GM23248 (cell line): Measurements from ENCODE around the gene HERC2. TPM values are rescaled to one million over a fixed set of nuclear protein-coding genes. Genes with fewer than 3 reads are reported as not detected.
A peak's percentile ranks its signal among the peaks of the same experiment; 100 is the strongest.

Source experiments
- DNase-seq: peaks from one replicate; pipeline ENCODE4 v3.0.0-alpha.2; 2015
- H2AFZ ChIP-seq: fragments of 200-600 bp; sonication (generic); 2 replicates; pipeline ENCODE4 v1.6.1; 2016; ENCODE audit warnings: antibody characterized with exemption
- H3F3A ChIP-seq: fragments of 200-600 bp; sonication (generic); 2 replicates; pipeline ENCODE4 v1.6.1; 2016; ENCODE audit warnings: mild to moderate bottlenecking, antibody characterized with exemption, mixed run types; ENCODE audit not compliant: insufficient read depth
- H3K27ac ChIP-seq: fragments of 200-600 bp; sonication (generic); 2 replicates; pipeline ENCODE4 v1.5.1; 2016; ENCODE audit warnings: mild to moderate bottlenecking
- H3K27me3 ChIP-seq: fragments of 200-600 bp; sonication (generic); replicated peaks from 2 replicates; pipeline ENCODE4 v1.6.1; 2016; ENCODE audit warnings: mild to moderate bottlenecking; ENCODE audit not compliant: insufficient read depth
- H3K36me3 ChIP-seq: fragments of 200-600 bp; sonication (generic); 2 replicates; pipeline ENCODE4 v1.6.1; 2016; ENCODE audit warnings: low read depth, mild to moderate bottlenecking
- H3K4me1 ChIP-seq: fragments of 200-600 bp; sonication (generic); 2 replicates; pipeline ENCODE4 v1.6.1; 2016; ENCODE audit warnings: mild to moderate bottlenecking; ENCODE audit not compliant: insufficient read depth
- H3K4me2 ChIP-seq: fragments of 200-600 bp; sonication (generic); one replicate; pipeline ENCODE4 v1.6.1; 2016; ENCODE audit warnings: mild to moderate bottlenecking; ENCODE audit not compliant: unreplicated experiment
- H3K4me3 ChIP-seq: fragments of 200-600 bp; sonication (generic); 2 replicates; pipeline ENCODE4 v1.5.1; 2016; ENCODE audit warnings: mild to moderate bottlenecking
- H3K79me2 ChIP-seq: fragments of 200-600 bp; sonication (generic); 2 replicates; pipeline ENCODE4 v1.6.1; 2016; ENCODE audit warnings: mild to moderate bottlenecking; ENCODE audit not compliant: insufficient read depth
- H3K9ac ChIP-seq: fragments of 200-600 bp; sonication (generic); 2 replicates; pipeline ENCODE4 v1.6.1; 2016; ENCODE audit warnings: mild to moderate bottlenecking
- H3K9me2 ChIP-seq: fragments of 200-600 bp; sonication (generic); 2 replicates; pipeline ENCODE4 v1.6.1; 2016; ENCODE audit warnings: mixed run types, mild to moderate bottlenecking, moderate library complexity; ENCODE audit not compliant: insufficient read depth
- H3K9me3 ChIP-seq: fragments of 200-600 bp; sonication (generic); one replicate; pipeline ENCODE4 v1.6.1; 2017; ENCODE audit warnings: low read depth
- H4K20me1 ChIP-seq: fragments of 200-600 bp; sonication (generic); 2 replicates; pipeline ENCODE4 v1.6.0; 2016; ENCODE audit not compliant: insufficient read depth
- EZH2 ChIP-seq: fragments of 200-600 bp; sonication (generic); IDR thresholded peaks from 2 replicates; pipeline ENCODE4 v1.6.1; 2018; ENCODE audit warnings: antibody characterized with exemption, mild to moderate bottlenecking; ENCODE audit not compliant: insufficient read depth, poor library complexity, severe bottlenecking
- EZH2phosphoT487 ChIP-seq: fragments of 200-600 bp; sonication (generic); IDR thresholded peaks from 2 replicates; pipeline ENCODE4 v1.6.1; 2018; ENCODE audit warnings: antibody characterized with exemption, moderate library complexity, mild to moderate bottlenecking, low read depth; ENCODE audit not compliant: insufficient read depth
- WGBS, 2 experiments: methylation state at CpG; one replicate each; pipeline ENCODE4 v1.1.6; 2015 to 2017; ENCODE audit warnings: low lambda C conversion rate in 2 of 2, low coverage in 1 of 2; ENCODE audit errors: missing lambda C conversion rate in 2 of 2; 5-methylcytosine and 5-hydroxymethylcytosine counted together
- in situ Hi-C: fragments of 300-500 bp; cut with MboI; formaldehyde crosslinking; loops from 2 replicates; pipeline ENCODE4 v1.15.0; 2020
- polyA plus RNA-seq: library from polyadenylated mRNA; unstranded; fragments of >200 nt; fragmentation: Nextera tagmentation; extraction: Ambion mirVana; gene quantifications from 2 replicates; pipeline ENCODE4 v1.2.1, GENCODE V29; 2016
- total RNA-seq: library from RNA; depleted of rRNA; stranded (reverse); fragments of >200 nt; shearing (Covaris generic); gene quantifications from 2 replicates; pipeline ENCODE4 v1.2.3, GENCODE V29; 2014

Gene HERC2
- total and polyA plus RNA-seq, 2 experiments from 2014 or later = 28.7 to 36.6 TPM

DNA sequence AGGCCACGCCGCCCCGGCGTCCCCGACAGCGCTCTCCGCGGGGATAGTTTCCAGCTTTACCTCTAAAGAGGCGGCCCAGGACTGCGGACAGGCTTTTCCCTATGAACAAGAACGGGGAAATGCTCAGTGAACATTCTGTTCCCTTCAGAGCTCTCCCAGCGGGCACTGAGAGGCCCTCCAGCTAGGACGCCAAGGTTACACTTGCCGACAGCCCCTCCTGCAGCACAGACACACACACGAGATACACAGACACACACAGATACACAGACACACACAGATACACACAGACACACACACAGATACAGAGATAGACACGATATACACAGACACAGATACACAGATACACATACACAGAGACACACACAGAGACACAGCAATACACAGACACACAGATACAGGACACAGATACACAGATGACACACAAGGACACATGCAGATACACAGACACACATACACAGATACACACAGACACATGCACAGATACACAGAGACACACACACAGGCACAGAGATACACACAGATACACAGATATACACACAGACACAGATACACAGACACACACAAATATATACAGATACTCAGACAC is 222.3 kb downstream of the HERC2 start:
- H4K20me1 ChIP-seq = no peaks in the 10 kb centered on the region
- H3K9ac ChIP-seq = no peak overlapping the region
- H3K4me3 ChIP-seq = no peak overlapping the region
- no peaks in the 10 kb centered on the region for H3K9me3 ChIP-seq
- no peaks in the 10 kb centered on the region for H3K36me3 ChIP-seq
- H3K27me3 ChIP-seq = peaks cover 43% of the 10 kb centered on the region
- no peak overlapping the region for H3K4me2 ChIP-seq
- H3K9me2 ChIP-seq = no peaks in the 10 kb centered on the region
- TF ChIP-seq EZH2 = no peak
- no peak for TF ChIP-seq EZH2phosphoT487
- peak overlapping the region; percentile 53 for H2AFZ ChIP-seq
- H3K4me1 ChIP-seq = peaks cover 4% of the 10 kb centered on the region
- no peaks in the 10 kb centered on the region for H3F3A ChIP-seq
- no peak for DNase-seq
- WGBS, 2 experiments = 12 to 14% methylated on average over 7 to 13 of the region's 16 CpGs
- in situ Hi-C loops = no loop called here
- no peak overlapping the region for H3K27ac ChIP-seq
- H3K79me2 ChIP-seq = no peaks in the 10 kb centered on the region

- no peak for TF ChIP-seq EZH2
- H3K36me3 ChIP-seq = no peaks in the 10 kb centered on the region
- DNase-seq = peak; percentile 59
Measured at GRCh38 chr15:28098766-28099554, 223.0 kb downstream of the HERC2 start, which contains the start of gene OCA2. Gene OCA2, minus strand, starts transcription at chr15:28099315. Its CDS starts 17,441 bp downstream, at chr15:28081874.

GRCh38 chr15:28098360-28098765 is 223.6 kb downstream of the HERC2 start:
- Histone ChIP-seq H3K79me2 (no peaks in the 10 kb centered on the region), H3F3A (no peaks in the 10 kb centered on the region), H3K4me1 (peaks cover 4% of the 10 kb centered on the region), H4K20me1 (no peaks in the 10 kb centered on the region), H3K9ac (no peak overlapping the region), H3K4me3 (no peak overlapping the region), H3K36me3 (no peaks in the 10 kb centered on the region), H3K27me3 (peaks cover 43% of the 10 kb centered on the region), H3K27ac (no peak overlapping the region), H2AFZ (no peak overlapping the region), H3K4me2 (no peak overlapping the region), H3K9me2 (no peaks in the 10 kb centered on the region), H3K9me3 (no peaks in the 10 kb centered on the region)
- in situ Hi-C loops = no loop called here
- no peak for DNase-seq
- TF ChIP-seq EZH2phosphoT487 (no peak), EZH2 (no peak)
- WGBS, 2 experiments = 64 to 71% methylated on average over 11 of the region's 11 CpGs

More at GRCh38 chr15:28098766-28099554, 223.0 kb downstream of the HERC2 start, which contains the start of gene OCA2:
- H3K27ac ChIP-seq = no peak within 1 kb of the TSS
- in situ Hi-C loops = no loop called here
- H3F3A ChIP-seq = no peaks in the 10 kb centered on the region
- no peak within 1 kb of the TSS for H3K9ac ChIP-seq
- no peak within 1 kb of the TSS for H3K4me3 ChIP-seq
- no peaks in the 10 kb centered on the region for H3K79me2 ChIP-seq
- no peak within 1 kb of the TSS for H3K4me2 ChIP-seq
- H3K4me1 ChIP-seq = peaks cover 4% of the 10 kb centered on the region
- no peaks in the 10 kb centered on the region for H3K9me2 ChIP-seq
- H3K27me3 ChIP-seq = peaks cover 43% of the 10 kb centered on the region
- 19 to 29% methylated on average over 33 to 52 of the region's 52 CpGs for WGBS, 2 experiments
- no peaks in the 10 kb centered on the region for H4K20me1 ChIP-seq
- H3K9me3 ChIP-seq = no peaks in the 10 kb centered on the region
- peak within 1 kb of the TSS; percentile 53 for H2AFZ ChIP-seq

- WGBS, 2 experiments = 61 to 64% methylated on average over 5 of the region's 5 CpGs
- no peaks in the 10 kb centered on the region for H3K9me3 ChIP-seq
- DNase-seq = no peak
- no peaks in the 10 kb centered on the region for H3F3A ChIP-seq
- peaks cover 43% of the 10 kb centered on the region for H3K27me3 ChIP-seq
- H3K9ac ChIP-seq = no peak overlapping the region
- no peaks in the 10 kb centered on the region for H4K20me1 ChIP-seq
- no peaks in the 10 kb centered on the region for H3K9me2 ChIP-seq
- H3K4me3 ChIP-seq = no peak overlapping the region
- no peak overlapping the region for H2AFZ ChIP-seq
- no peak overlapping the region for H3K27ac ChIP-seq
- no peaks in the 10 kb centered on the region for H3K79me2 ChIP-seq
- H3K4me1 ChIP-seq = peaks cover 4% of the 10 kb centered on the region
- in situ Hi-C loops = no loop called here
- TF ChIP-seq EZH2 = peak; percentile 27
- no peak for TF ChIP-seq EZH2phosphoT487
- H3K4me2 ChIP-seq = no peak overlapping the region
- H3K36me3 ChIP-seq = no peaks in the 10 kb centered on the region
Measured at GRCh38 chr15:28097656-28098359, 224.2 kb downstream of the HERC2 start.
